PC-9 (cell line): ENCODE measurements around the gene YPEL2. TPM values are rescaled to one million over a fixed set of nuclear protein-coding genes. Genes with fewer than 3 reads are reported as not detected.
A peak's percentile ranks its signal among the peaks of the same experiment; 100 is the strongest.

Source experiments
- BruUV-seq: library from RNA; stranded (reverse); fragments of 400-500 nt; replicated peaks from 2 replicates; lab custom pipeline; 2021; lab: Mats Ljungman, UMichigan
- CTCF ChIA-PET: fragments of 300-600 bp; sonication (Branson Sonifier 250); formaldehyde crosslinking; loops from one replicate; lab custom pipeline; 2022; ENCODE audit warnings: antibody characterized with exemption; lab: Charles Lee
- POLR2A ChIA-PET: fragments of 300-600 bp; sonication (Branson Sonifier 250); formaldehyde crosslinking; loops from one replicate; lab custom pipeline; 2022; ENCODE audit warnings: antibody characterized with exemption; ENCODE audit not compliant: unreplicated experiment; lab: Charles Lee
- DNase-seq, 2 experiments: peaks; one replicate each; pipeline versions ENCODE4 v3.0.0 to v3.0.0-alpha.2; 2015 to 2022; ENCODE audit warnings: mixed read lengths in 1 of 2
- H2AFZ ChIP-seq: fragments of 200-600 bp; sonication (generic); 2 replicates; pipeline ENCODE4 v1.8.1; 2017; ENCODE audit warnings: antibody characterized with exemption
- H3F3A ChIP-seq: fragments of 200-600 bp; sonication (generic); 2 replicates; pipeline ENCODE4 v1.8.1; 2017; ENCODE audit warnings: antibody characterized with exemption, mild to moderate bottlenecking, low read depth; ENCODE audit not compliant: insufficient read depth
- H3K27ac ChIP-seq: fragments of 200-600 bp; sonication (generic); 2 replicates; pipeline ENCODE4 v1.6.1; 2016; ENCODE audit warnings: mixed run types
- H3K27me3 ChIP-seq: fragments of 200-600 bp; sonication (generic); 2 replicates; pipeline ENCODE4 v1.6.1; 2016; ENCODE audit warnings: low read depth, mixed run types; ENCODE audit not compliant: insufficient read depth
- H3K36me3 ChIP-seq: fragments of 200-600 bp; sonication (generic); 2 replicates; pipeline ENCODE4 v1.6.1; 2016; ENCODE audit warnings: low read depth, mixed run types
- H3K4me1 ChIP-seq: fragments of 200-600 bp; sonication (generic); replicated peaks from 2 replicates; pipeline ENCODE4 v1.6.1; 2016; ENCODE audit warnings: mixed run types; ENCODE audit not compliant: insufficient read depth
- H3K4me2 ChIP-seq: fragments of 200-600 bp; sonication (generic); 2 replicates; pipeline ENCODE4 v1.6.1; 2017; ENCODE audit warnings: mixed run types
- H3K4me3 ChIP-seq: fragments of 200-600 bp; sonication (generic); 2 replicates; pipeline ENCODE4 v1.6.1; 2016; ENCODE audit warnings: mixed run types
- H3K79me2 ChIP-seq: fragments of 200-600 bp; sonication (generic); 2 replicates; pipeline ENCODE4 v1.6.1; 2017; ENCODE audit warnings: low read depth, mixed run types
- H3K9me2 ChIP-seq: fragments of 200-600 bp; sonication (generic); 2 replicates; pipeline ENCODE4 v1.8.1; 2017; ENCODE audit warnings: mild to moderate bottlenecking; ENCODE audit not compliant: insufficient read depth
- H3K9me3 ChIP-seq: fragments of 200-600 bp; sonication (generic); 2 replicates; pipeline ENCODE4 v1.8.1; 2016; ENCODE audit warnings: low read depth; ENCODE audit not compliant: insufficient read depth
- H4K20me1 ChIP-seq: fragments of 200-600 bp; sonication (generic); 2 replicates; pipeline ENCODE4 v1.8.1; 2017; ENCODE audit not compliant: insufficient read depth
- CTCF ChIP-seq: fragments of 200-600 bp; sonication (generic); conservative IDR thresholded peaks from 2 replicates; pipeline ENCODE4 v1.6.1; 2017; ENCODE audit warnings: mixed run types, antibody characterized with exemption, mild to moderate bottlenecking, moderate library complexity
- EZH2 ChIP-seq: fragments of 200-600 bp; sonication (generic); IDR thresholded peaks from 2 replicates; pipeline ENCODE4 v1.8.0; 2017; ENCODE audit warnings: antibody characterized with exemption, low read depth
- intact Hi-C: fragments of 100-400 bp; cut with micrococcal nuclease; formaldehyde crosslinking; loops from one replicate; pipeline ENCODE4 v1.10.0; 2022; ENCODE audit not compliant: unreplicated experiment
- total RNA-seq: library from RNA; stranded (reverse); gene quantifications from 2 replicates; pipeline ENCODE4 v1.2.3, GENCODE V29; 2021

Gene YPEL2
- total RNA-seq, 1 experiment from 2014 or later: 12.9 TPM

GRCh38 chr17:59421722-59422121 lies 90.3 kb downstream of the YPEL2 start:
- H3K4me1 ChIP-seq: peaks cover 19% of the 10 kb centered on the region
- no peaks in the 10 kb centered on the region for H3K9me3 ChIP-seq
- no peaks in the 10 kb centered on the region for H3K36me3 ChIP-seq
- intact Hi-C loops: no loop called here
- ChIA-PET POLR2A (no interaction called here), CTCF (interaction anchor here (0.6 to 0.7 kb wide), 2 partner anchors 18 to 255 kb away, joined by 4 to 19 read pairs; no protein-coding TSS in a partner anchor)
- H3K4me3 ChIP-seq: no peak overlapping the region
- no TSS peak for BruUV-seq
- no peaks in the 10 kb centered on the region for H3K9me2 ChIP-seq
- no peaks in the 10 kb centered on the region for H4K20me1 ChIP-seq
- peaks cover 26% of the 10 kb centered on the region; the same call in 1 of the 2 replicates for H3F3A ChIP-seq
- TF ChIP-seq CTCF (no peak), EZH2 (no peak)
- no peak overlapping the region for H3K27ac ChIP-seq
- no peak overlapping the region for H2AFZ ChIP-seq
- H3K79me2 ChIP-seq: no peaks in the 10 kb centered on the region
- no peak for DNase-seq
- no peak overlapping the region for H3K4me2 ChIP-seq
- no peaks in the 10 kb centered on the region for H3K27me3 ChIP-seq

GRCh38 chr17:59423137-59423724 lies 91.8 kb downstream of the YPEL2 start:
- TF ChIP-seq CTCF (no peak), EZH2 (no peak)
- no peaks in the 10 kb centered on the region for H3K36me3 ChIP-seq
- H3F3A ChIP-seq: peaks cover 26% of the 10 kb centered on the region; the same call in 1 of the 2 replicates
- H3K27ac ChIP-seq: peak overlapping the region; percentile 79
- H3K4me2 ChIP-seq: peak overlapping the region; percentile 59
- H3K9me3 ChIP-seq: no peaks in the 10 kb centered on the region
- no peaks in the 10 kb centered on the region for H4K20me1 ChIP-seq
- peak overlapping the region; percentile 18; the same call in 1 of the 2 replicates for H3K4me3 ChIP-seq
- BruUV-seq: no TSS peak
- peak overlapping the region; percentile 72 for H2AFZ ChIP-seq
- no peaks in the 10 kb centered on the region for H3K27me3 ChIP-seq
- ChIA-PET POLR2A (interaction anchor here (0.6 to 0.7 kb wide), 3 partner anchors 61 to 390 kb away, joined by 3 to 5 read pairs (median 4); no protein-coding TSS in a partner anchor), CTCF (interaction anchor here (0.5 to 1.2 kb wide), 4 partner anchors 9 to 94 kb away, joined by 3 to 7 read pairs (median 4); no protein-coding TSS in a partner anchor)
- H3K4me1 ChIP-seq: peaks cover 30% of the 10 kb centered on the region
- peak; percentile 24 to 91 for DNase-seq
- intact Hi-C loops: no loop called here
- H3K79me2 ChIP-seq: no peaks in the 10 kb centered on the region
- H3K9me2 ChIP-seq: no peaks in the 10 kb centered on the region

GRCh38 chr17:59423903-59424302 lies 92.4 kb downstream of the YPEL2 start:
- H3K4me3 ChIP-seq: no peak overlapping the region
- intact Hi-C loops: no loop called here
- no peaks in the 10 kb centered on the region for H3K9me3 ChIP-seq
- H3F3A ChIP-seq: peaks cover 26% of the 10 kb centered on the region; the same call in 1 of the 2 replicates
- CTCF ChIA-PET: interaction anchor here (1.2 kb wide), 1 partner anchor 16 kb away, joined by 3 read pairs; no protein-coding TSS in a partner anchor
- BruUV-seq: no TSS peak
- H3K36me3 ChIP-seq: no peaks in the 10 kb centered on the region
- H3K27me3 ChIP-seq: no peaks in the 10 kb centered on the region
- H3K9me2 ChIP-seq: no peaks in the 10 kb centered on the region
- H3K4me1 ChIP-seq: peaks cover 30% of the 10 kb centered on the region
- POLR2A ChIA-PET: no interaction called here
- DNase-seq: no peak
- peak overlapping the region; percentile 79 for H3K27ac ChIP-seq
- no peaks in the 10 kb centered on the region for H3K79me2 ChIP-seq
- TF ChIP-seq CTCF (no peak), EZH2 (no peak)
- no peak overlapping the region for H2AFZ ChIP-seq
- no peaks in the 10 kb centered on the region for H4K20me1 ChIP-seq
- peak overlapping the region; percentile 59; the same call in 1 of the 2 replicates for H3K4me2 ChIP-seq
